Esophagus squamous epithelium (tissue), 4 donors: Measurements from ENCODE around the gene RMND5A.

Experiments
- POLR2A ChIP-seq, 4 donors: fragments of 450-650 bp; IDR thresholded peaks; one replicate each; pipeline ENCODE4 v1.6.1; 2017; ENCODE audit warnings: antibody characterized with exemption in 4 of 4, mild to moderate bottlenecking in 4 of 4, moderate library complexity in 3 of 4
- TF ChIP-seq, protein P1 (sequence below), 6 experiments: fragments of 450-650 bp in 4 of 6; fragments of 200-600 bp in 2 of 6; sonication (generic) in 2 of 6; IDR thresholded peaks; one replicate each; pipeline ENCODE4 v1.5.1; 2016 to 2019; ENCODE audit warnings: antibody characterized with exemption in 6 of 6, mild to moderate bottlenecking in 4 of 6, moderate library complexity in 4 of 6

- TF ChIP-seq, protein P1, sequence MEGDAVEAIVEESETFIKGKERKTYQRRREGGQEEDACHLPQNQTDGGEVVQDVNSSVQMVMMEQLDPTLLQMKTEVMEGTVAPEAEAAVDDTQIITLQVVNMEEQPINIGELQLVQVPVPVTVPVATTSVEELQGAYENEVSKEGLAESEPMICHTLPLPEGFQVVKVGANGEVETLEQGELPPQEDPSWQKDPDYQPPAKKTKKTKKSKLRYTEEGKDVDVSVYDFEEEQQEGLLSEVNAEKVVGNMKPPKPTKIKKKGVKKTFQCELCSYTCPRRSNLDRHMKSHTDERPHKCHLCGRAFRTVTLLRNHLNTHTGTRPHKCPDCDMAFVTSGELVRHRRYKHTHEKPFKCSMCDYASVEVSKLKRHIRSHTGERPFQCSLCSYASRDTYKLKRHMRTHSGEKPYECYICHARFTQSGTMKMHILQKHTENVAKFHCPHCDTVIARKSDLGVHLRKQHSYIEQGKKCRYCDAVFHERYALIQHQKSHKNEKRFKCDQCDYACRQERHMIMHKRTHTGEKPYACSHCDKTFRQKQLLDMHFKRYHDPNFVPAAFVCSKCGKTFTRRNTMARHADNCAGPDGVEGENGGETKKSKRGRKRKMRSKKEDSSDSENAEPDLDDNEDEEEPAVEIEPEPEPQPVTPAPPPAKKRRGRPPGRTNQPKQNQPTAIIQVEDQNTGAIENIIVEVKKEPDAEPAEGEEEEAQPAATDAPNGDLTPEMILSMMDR (IDR thresholded peaks at IDR 0.05), result no peak
- TF ChIP-seq POLR2A (IDR thresholded peaks at IDR 0.05), result no peak
Measured at GRCh38 chr2:86747711-86748639, 27.9 kb downstream of the RMND5A start.
